Stimulated activated CD8-positive, alpha-beta memory T cell treated with anti-CD3 and anti-CD28 coated beads, Interleukin-15, amount 100 ng/mL, for 4 hours (primary cell): ENCODE measurements around the gene ZDHHC11.
"Not testable (repeated sequence)": the region's sequence is repeated elsewhere in the genome, so short reads cannot be mapped to it uniquely, and the experiment has no call there.

ENCODE experiments used
- DNase-seq, 2 donors: peaks; one replicate each; pipeline ENCODE4 v3.0.0-alpha.2; 2020; ENCODE audit warnings: low read depth in 2 of 2

The ZDHHC11 gene

GRCh38 chr5:811384-811783 is 39.4 kb downstream of the ZDHHC11 start:
- not testable (repeated sequence) for DNase-seq

- DNase-seq, result not testable (repeated sequence)
Measured at GRCh38 chr5:807719-808514, 42.9 kb downstream of the ZDHHC11 start.

- DNase-seq, result no peak
Measured at GRCh38 chr5:801472-801871, 49.3 kb downstream of the ZDHHC11 start.

- DNase-seq, result not testable (repeated sequence)
Measured at GRCh38 chr5:801055-801454, 49.7 kb downstream of the ZDHHC11 start.

GRCh38 chr5:798505-799138 is 52.2 kb downstream of the ZDHHC11 start:
- not testable (repeated sequence) for DNase-seq

GRCh38 chr5:797986-798385 is 52.8 kb downstream of the ZDHHC11 start:
- not testable (repeated sequence) for DNase-seq

GRCh38 chr5:795873-796272 is 54.9 kb downstream of the ZDHHC11 start:
- not testable (repeated sequence) for DNase-seq

GRCh38 chr5:794948-795347 is 55.8 kb downstream of the ZDHHC11 start:
- not testable (repeated sequence) for DNase-seq

GRCh38 chr5:788703-789102 is 62.1 kb downstream of the ZDHHC11 start:
- not testable (repeated sequence) for DNase-seq

- not testable (repeated sequence) for DNase-seq
Measured at GRCh38 chr5:787857-788233, 62.9 kb downstream of the ZDHHC11 start.

- not testable (repeated sequence) for DNase-seq
Measured at GRCh38 chr5:787224-787856, 63.4 kb downstream of the ZDHHC11 start.

GRCh38 chr5:785181-785705 is 65.5 kb downstream of the ZDHHC11 start:
- not testable (repeated sequence) for DNase-seq

- DNase-seq, result peak; percentile 80 to 86
Measured at GRCh38 chr5:784428-785177, 66.2 kb downstream of the ZDHHC11 start, which contains the start of gene ZDHHC11B. TSS of gene ZDHHC11B (minus strand) at chr5:784729. CDS start at chr5:766919, 17,810 bp downstream.

- not testable (repeated sequence) for DNase-seq
Measured at GRCh38 chr5:783881-784427, 66.8 kb downstream of the ZDHHC11 start.

GRCh38 chr5:783049-783802 is 67.6 kb downstream of the ZDHHC11 start:
- DNase-seq, result not testable (repeated sequence)

- DNase-seq, result not testable (repeated sequence)
Measured at GRCh38 chr5:782356-782755, 68.4 kb downstream of the ZDHHC11 start.

- not testable (repeated sequence) for DNase-seq
Measured at GRCh38 chr5:780571-780970, 70.2 kb downstream of the ZDHHC11 start.

- DNase-seq, result not testable (repeated sequence)
Measured at GRCh38 chr5:778967-779366, 71.8 kb downstream of the ZDHHC11 start.

- not testable (repeated sequence) for DNase-seq
Measured at GRCh38 chr5:778421-778820, 72.4 kb downstream of the ZDHHC11 start.

GRCh38 chr5:777756-778161 is 73.0 kb downstream of the ZDHHC11 start:
- DNase-seq, result no peak
